Measurements from ENCODE around the gene HOMER2. TPM values are rescaled to one million over a fixed set of nuclear protein-coding genes. Genes with fewer than 3 reads are reported as not detected.

HOMER2 gene
- total and polyA plus RNA-seq, 2 experiments from 2014 or later, result 10.8 to 23.9 TPM

- H2AFZ ChIP-seq, result no peak overlapping the region
- no peaks in the 10 kb centered on the region for H3K27me3 ChIP-seq (ENCODE audit: insufficient read depth)
- Mint-ChIP-seq H3K27me3 (ENCODE audit: insufficient read depth, low read depth, poor library complexity) (peaks cover 4% of the 10 kb centered on the region), H3K4me1 (peaks cover 5% of the 10 kb centered on the region; the same call in 1 of the 3 replicates), H3K27ac (no peak overlapping the region), H3K9me3 (peaks cover 5% of the 10 kb centered on the region; the same call in 2 of the 3 replicates), H3K36me3 (ENCODE audit: low read depth) (peaks cover 15% of the 10 kb centered on the region), H3K4me3 (no peak overlapping the region)
- no peaks in the 10 kb centered on the region for H3K9me2 ChIP-seq (ENCODE audit: insufficient read depth)
- no peak overlapping the region for H3K4me3 ChIP-seq
- H3K4me1 ChIP-seq (ENCODE audit: insufficient read depth), result no peaks in the 10 kb centered on the region
- H3K36me3 ChIP-seq (ENCODE audit: insufficient read depth), result no peaks in the 10 kb centered on the region
- no peaks in the 10 kb centered on the region for H3F3A ChIP-seq (replicated peaks; ENCODE audit: low read depth)
- no peaks in the 10 kb centered on the region for H4K20me1 ChIP-seq (replicated peaks; ENCODE audit: insufficient read depth)
- no peak overlapping the region for H3K27ac ChIP-seq (ENCODE audit: low read depth)
- no peak overlapping the region for H3K4me2 ChIP-seq
- TF ChIP-seq ZNF331 (CRISPR knock-in tag; IDR thresholded peaks at IDR 0.05; ENCODE audit: low read depth) (no peak), JUNB (IDR thresholded peaks at IDR 0.05; ENCODE audit: unreplicated experiment) (no peak), REST (IDR thresholded peaks at IDR 0.05; ENCODE audit: unreplicated experiment) (no peak), CREB1 (CRISPR knock-in tag; IDR thresholded peaks at IDR 0.05; ENCODE audit: low read depth) (no peak), EZH2phosphoT487 (IDR thresholded peaks at IDR 0.05; ENCODE audit: unreplicated experiment) (no peak), ZNF114 (CRISPR knock-in tag; IDR thresholded peaks at IDR 0.05) (no peak), NANOG (IDR thresholded peaks at IDR 0.05; ENCODE audit: borderline replicate concordance) (no peak), ETS1 (IDR thresholded peaks at IDR 0.05) (no peak), EZH2 (IDR thresholded peaks at IDR 0.05; ENCODE audit: low read depth, unreplicated experiment) (no peak), ZNF462 (CRISPR knock-in tag; IDR thresholded peaks at IDR 0.05) (no peak), CTCF (conservative IDR thresholded peaks at IDR 0.05; ENCODE audit: low read depth in 2 of 2) (no peak), POLR2AphosphoS5 (IDR thresholded peaks at IDR 0.05; ENCODE audit: low read depth) (no peak), STAT1 (IDR thresholded peaks at IDR 0.05; ENCODE audit: unreplicated experiment) (no peak)
- DNase-seq (ENCODE audit: low spot score), result no peak
- ATAC-seq, result no peak
- H3K79me2 ChIP-seq (replicated peaks; ENCODE audit: insufficient read depth), result no peaks in the 10 kb centered on the region
Observed at GRCh38 chr15:82995938-82996337, 43.4 kb upstream of the HOMER2 start.

Measured in GM23338 (cell line).